Nephron (organoid): ENCODE data around the gene ACSS1.

ENCODE experiments used
- H3K27ac Mint-ChIP-seq, 3 experiments: 2 replicates each; pipeline ENCODE4 v1.8.0; 2020; ENCODE audit warnings: mixed read lengths in 3 of 3, mild to moderate bottlenecking in 2 of 3, moderate library complexity in 1 of 3
- H3K27me3 Mint-ChIP-seq: 2 replicates; pipeline ENCODE4 v1.8.0; 2021; ENCODE audit warnings: low read depth, mild to moderate bottlenecking, moderate library complexity, mixed read lengths
- H3K36me3 Mint-ChIP-seq: 2 replicates; pipeline ENCODE4 v1.8.0; 2020; ENCODE audit warnings: low read depth, mixed read lengths
- H3K4me1 Mint-ChIP-seq: 2 replicates; pipeline ENCODE4 v1.8.0; 2020; ENCODE audit warnings: mixed read lengths
- H3K4me3 Mint-ChIP-seq, 3 experiments: 2 replicates each; pipeline ENCODE4 v1.8.0; 2020; ENCODE audit warnings: mild to moderate bottlenecking in 3 of 3, mixed read lengths in 3 of 3, moderate library complexity in 2 of 3
- H3K9me3 Mint-ChIP-seq: 2 replicates; pipeline ENCODE4 v1.8.0; 2020; ENCODE audit warnings: mixed read lengths
- TF ChIP-seq, protein P1 (sequence below), 3 experiments: fragments of 200-600 bp; sonication (generic); IDR thresholded peaks; one replicate each; pipeline ENCODE4 v1.5.0; 2021; ENCODE audit warnings: antibody characterized with exemption in 3 of 3; ENCODE audit not compliant: unreplicated experiment in 3 of 3

The ACSS1 gene

DNA sequence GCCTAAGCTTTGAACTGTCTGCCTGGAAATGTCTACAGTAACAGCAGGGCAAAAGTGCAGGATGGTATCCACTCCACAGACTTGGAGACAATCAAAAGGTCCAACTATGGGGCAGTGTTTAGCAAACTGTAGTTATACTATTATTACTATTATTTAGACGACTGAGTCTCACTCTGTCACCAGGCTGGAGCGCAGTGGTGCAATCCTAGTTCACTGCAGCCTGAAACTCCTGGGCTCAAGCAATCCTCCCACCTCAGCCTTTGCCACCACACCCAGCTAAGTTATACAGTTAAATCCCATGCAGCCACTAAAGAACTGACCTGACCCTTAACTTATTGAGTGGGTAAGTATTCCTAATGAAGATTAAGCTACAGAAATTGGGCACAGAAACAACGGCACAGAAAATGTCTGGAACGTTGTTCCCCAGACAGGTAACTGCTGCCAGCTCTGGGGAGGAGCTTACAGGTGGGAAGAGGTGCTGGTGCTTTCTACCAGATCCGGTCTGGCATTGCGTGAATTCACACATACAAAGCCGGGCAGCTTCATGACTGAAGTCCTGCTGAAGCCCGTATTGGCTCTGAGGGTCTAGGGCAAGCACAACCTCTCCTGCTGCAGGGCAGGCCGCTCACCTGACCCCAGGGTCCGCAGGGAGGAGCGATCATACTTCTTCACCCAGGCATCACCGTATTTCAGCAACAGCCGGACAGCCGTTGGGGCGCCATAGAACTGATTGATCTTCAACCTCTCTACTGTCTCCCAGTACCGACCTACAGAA is 38.4 kb downstream of the ACSS1 start:
- no peaks in the 10 kb centered on the region for H3K36me3 Mint-ChIP-seq
- no peak overlapping the region for H3K27ac Mint-ChIP-seq
- H3K9me3 Mint-ChIP-seq, result no peaks in the 10 kb centered on the region
- TF ChIP-seq, protein P1, sequence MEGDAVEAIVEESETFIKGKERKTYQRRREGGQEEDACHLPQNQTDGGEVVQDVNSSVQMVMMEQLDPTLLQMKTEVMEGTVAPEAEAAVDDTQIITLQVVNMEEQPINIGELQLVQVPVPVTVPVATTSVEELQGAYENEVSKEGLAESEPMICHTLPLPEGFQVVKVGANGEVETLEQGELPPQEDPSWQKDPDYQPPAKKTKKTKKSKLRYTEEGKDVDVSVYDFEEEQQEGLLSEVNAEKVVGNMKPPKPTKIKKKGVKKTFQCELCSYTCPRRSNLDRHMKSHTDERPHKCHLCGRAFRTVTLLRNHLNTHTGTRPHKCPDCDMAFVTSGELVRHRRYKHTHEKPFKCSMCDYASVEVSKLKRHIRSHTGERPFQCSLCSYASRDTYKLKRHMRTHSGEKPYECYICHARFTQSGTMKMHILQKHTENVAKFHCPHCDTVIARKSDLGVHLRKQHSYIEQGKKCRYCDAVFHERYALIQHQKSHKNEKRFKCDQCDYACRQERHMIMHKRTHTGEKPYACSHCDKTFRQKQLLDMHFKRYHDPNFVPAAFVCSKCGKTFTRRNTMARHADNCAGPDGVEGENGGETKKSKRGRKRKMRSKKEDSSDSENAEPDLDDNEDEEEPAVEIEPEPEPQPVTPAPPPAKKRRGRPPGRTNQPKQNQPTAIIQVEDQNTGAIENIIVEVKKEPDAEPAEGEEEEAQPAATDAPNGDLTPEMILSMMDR (IDR thresholded peaks at IDR 0.05; ENCODE audit: unreplicated experiment in 3 of 3), result no peak
- H3K27me3 Mint-ChIP-seq, result peaks cover 9% of the 10 kb centered on the region
- H3K4me3 Mint-ChIP-seq, result no peak overlapping the region
- H3K4me1 Mint-ChIP-seq, result no peaks in the 10 kb centered on the region

- Mint-ChIP-seq H3K36me3 (no peaks in the 10 kb centered on the region), H3K9me3 (no peaks in the 10 kb centered on the region), H3K27ac (no peak overlapping the region), H3K4me3 (no peak overlapping the region), H3K4me1 (no peaks in the 10 kb centered on the region), H3K27me3 (peaks cover 9% of the 10 kb centered on the region)
- TF ChIP-seq, protein P1 (IDR thresholded peaks at IDR 0.05; ENCODE audit: unreplicated experiment in 3 of 3), result no peak
Measured at GRCh38 chr20:25018841-25019240, 39.1 kb downstream of the ACSS1 start.

DNA sequence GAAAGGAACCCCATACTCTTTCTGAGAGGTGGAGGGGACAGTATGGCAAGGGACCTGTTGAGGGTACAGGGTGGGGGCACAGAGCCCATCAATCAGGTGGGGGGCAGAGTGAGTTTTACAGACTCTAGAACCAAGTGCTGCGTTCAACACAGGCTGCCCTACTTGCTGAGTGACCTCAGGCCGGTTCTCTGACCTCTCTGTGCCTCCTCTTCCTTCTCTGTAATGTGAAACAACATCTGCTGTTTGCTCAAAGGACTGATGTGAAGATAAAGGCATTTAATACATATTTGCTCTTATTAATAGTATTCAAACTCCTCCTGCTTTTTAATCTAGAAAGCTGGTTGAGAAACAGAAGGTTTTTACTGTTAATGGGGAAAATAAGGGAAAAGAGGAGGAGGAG is 39.5 kb downstream of the ACSS1 start:
- H3K27ac Mint-ChIP-seq, result no peak overlapping the region
- TF ChIP-seq, protein P1 (IDR thresholded peaks at IDR 0.05; ENCODE audit: unreplicated experiment in 3 of 3), result no peak

GRCh38 chr20:25017257-25017803 is 40.6 kb downstream of the ACSS1 start:
- Mint-ChIP-seq H3K27me3 (peaks cover 9% of the 10 kb centered on the region), H3K4me3 (no peak overlapping the region), H3K27ac (no peak overlapping the region), H3K36me3 (no peaks in the 10 kb centered on the region), H3K4me1 (no peaks in the 10 kb centered on the region), H3K9me3 (no peaks in the 10 kb centered on the region)
- TF ChIP-seq, protein P1 (IDR thresholded peaks at IDR 0.05; ENCODE audit: unreplicated experiment in 3 of 3), result no peak

More for the DNA sequence above, 39.5 kb downstream of the ACSS1 start:
- Mint-ChIP-seq H3K36me3 (no peaks in the 10 kb centered on the region), H3K4me3 (no peak overlapping the region), H3K4me1 (no peaks in the 10 kb centered on the region), H3K9me3 (no peaks in the 10 kb centered on the region), H3K27me3 (peaks cover 9% of the 10 kb centered on the region)

GRCh38 chr20:25016471-25016870 is 41.5 kb downstream of the ACSS1 start:
- Mint-ChIP-seq H3K27me3 (peaks cover 9% of the 10 kb centered on the region), H3K9me3 (no peaks in the 10 kb centered on the region), H3K27ac (no peak overlapping the region), H3K36me3 (no peaks in the 10 kb centered on the region), H3K4me1 (no peaks in the 10 kb centered on the region), H3K4me3 (no peak overlapping the region)
- TF ChIP-seq, protein P1 (IDR thresholded peaks at IDR 0.05; ENCODE audit: unreplicated experiment in 3 of 3), result no peak

DNA sequence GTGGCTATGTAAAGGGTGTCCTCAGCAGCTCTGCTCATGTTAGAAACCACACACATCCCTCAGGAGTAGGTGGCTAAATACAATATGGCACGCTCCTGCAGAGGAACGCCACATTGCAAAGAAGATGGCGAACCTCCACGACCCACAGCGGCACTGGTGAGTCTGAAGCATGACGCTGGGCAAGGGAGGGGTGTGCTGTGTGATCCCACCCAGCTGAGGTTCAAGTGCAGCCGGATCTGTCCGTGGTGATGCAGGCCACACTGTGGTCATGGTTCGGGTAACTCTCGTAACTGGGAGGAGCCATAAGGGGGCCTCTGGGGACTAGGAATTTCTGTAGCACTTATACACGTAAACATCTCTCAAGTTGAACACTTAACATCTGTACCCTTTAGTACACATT is 42.0 kb downstream of the ACSS1 start:
- no peaks in the 10 kb centered on the region for H3K36me3 Mint-ChIP-seq
- H3K27me3 Mint-ChIP-seq, result peaks cover 9% of the 10 kb centered on the region
- H3K27ac Mint-ChIP-seq, result no peak overlapping the region
- H3K4me3 Mint-ChIP-seq, result no peak overlapping the region
- no peaks in the 10 kb centered on the region for H3K9me3 Mint-ChIP-seq
- no peaks in the 10 kb centered on the region for H3K4me1 Mint-ChIP-seq
- TF ChIP-seq, protein P1 (IDR thresholded peaks at IDR 0.05; ENCODE audit: unreplicated experiment in 3 of 3), result no peak
